D721Med (cell line): ENCODE results near the gene ALDH16A1.
"Not testable (repeated sequence)": the region's sequence is repeated elsewhere in the genome, so short reads cannot be mapped to it uniquely, and the experiment has no call there.

Experiments
- DNase-seq: peaks from one replicate; pipeline ENCODE4 v3.0.0; 2011; ENCODE audit warnings: low spot score; ENCODE audit not compliant: insufficient read length
- FAIRE-seq: peaks from 2 replicates; lab custom pipeline; 2011; peaks lifted over from hg19 to GRCh38; lab: Jason Lieb, UNC
- CTCF ChIP-seq: IDR thresholded peaks from 2 replicates; pipeline ENCODE4 v1.5.1; 2012; ENCODE audit warnings: mild to moderate bottlenecking, control low read depth; ENCODE audit not compliant: insufficient read depth; ENCODE audit errors: missing control alignments

ALDH16A1 gene

DNA sequence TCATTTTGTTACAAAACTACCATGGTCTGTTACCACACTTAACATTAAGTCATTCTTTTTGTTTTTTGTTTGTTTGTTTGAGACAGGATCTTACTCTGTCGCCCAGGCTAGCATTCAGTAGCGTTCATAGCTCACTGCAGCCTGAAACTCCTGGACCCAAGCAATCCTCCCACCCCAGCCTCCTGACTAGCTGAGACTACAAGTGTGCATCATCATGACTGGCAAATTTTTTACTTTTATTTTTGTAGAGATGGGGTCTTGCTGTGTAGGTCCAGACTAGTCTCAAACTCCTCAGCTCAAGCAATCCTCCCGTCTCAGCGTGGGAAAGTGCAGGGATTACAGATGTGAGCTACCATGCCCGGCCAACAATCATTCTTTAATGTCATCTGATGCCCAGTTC is 3.3 kb downstream of the ALDH16A1 start:
- FAIRE-seq (no peak), DNase-seq (no peak)
- no peak for TF ChIP-seq CTCF

GRCh38 chr19:49458567-49458903 is 5.5 kb downstream of the ALDH16A1 start:
- FAIRE-seq (no peak), DNase-seq (no peak)
- no peak for TF ChIP-seq CTCF

DNA sequence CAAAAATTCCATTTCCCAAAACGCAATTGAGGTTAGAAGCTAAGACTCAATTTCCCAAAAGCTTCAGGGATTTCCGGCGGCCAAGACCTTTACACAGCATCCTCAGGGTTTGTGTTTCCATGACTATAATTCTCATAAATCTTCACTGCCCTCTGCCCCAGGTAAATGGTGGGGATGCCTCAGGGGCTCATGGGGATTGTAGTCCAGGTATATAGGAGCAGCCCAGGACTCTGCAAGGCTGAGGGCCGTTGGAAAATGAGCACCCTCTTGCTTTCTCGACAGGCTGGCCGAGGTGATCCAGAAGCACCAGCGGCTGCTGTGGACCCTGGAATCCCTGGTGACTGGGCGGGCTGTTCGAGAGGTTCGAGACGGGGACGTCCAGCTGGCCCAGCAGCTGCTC is 6.4 kb downstream of the ALDH16A1 start:
- TF ChIP-seq CTCF, result no peak

GRCh38 chr19:49461130-49461529 is 8.1 kb downstream of the ALDH16A1 start:
- FAIRE-seq, result not testable (repeated sequence)

More for the DNA sequence above, 6.4 kb downstream of the ALDH16A1 start:
- no peak for DNase-seq
- FAIRE-seq, result no peak

DNA sequence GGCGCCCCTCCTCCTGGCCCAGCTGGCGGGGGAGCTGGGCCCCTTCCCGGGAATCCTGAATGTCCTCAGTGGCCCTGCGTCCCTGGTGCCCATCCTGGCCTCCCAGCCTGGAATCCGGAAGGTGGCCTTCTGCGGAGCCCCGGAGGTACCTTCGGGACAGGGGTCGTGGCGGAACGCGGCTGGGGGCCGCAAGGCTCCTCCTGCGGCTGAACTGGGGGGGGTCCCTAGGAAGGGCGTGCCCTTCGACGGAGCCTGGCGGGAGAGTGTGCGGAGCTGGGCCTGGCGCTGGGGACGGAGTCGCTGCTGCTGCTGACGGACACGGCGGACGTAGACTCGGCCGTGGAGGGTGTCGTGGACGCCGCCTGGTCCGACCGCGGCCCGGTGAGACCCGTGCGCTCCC is 8.6 kb downstream of the ALDH16A1 start:
- FAIRE-seq (no peak), DNase-seq (no peak)
- TF ChIP-seq CTCF, result no peak

More at GRCh38 chr19:49461130-49461529, 8.1 kb downstream of the ALDH16A1 start:
- not testable (repeated sequence) for DNase-seq

GRCh38 chr19:49462492-49462891 is 9.5 kb downstream of the ALDH16A1 start:
- no peak for DNase-seq
- no peak for FAIRE-seq
- no peak for TF ChIP-seq CTCF

DNA sequence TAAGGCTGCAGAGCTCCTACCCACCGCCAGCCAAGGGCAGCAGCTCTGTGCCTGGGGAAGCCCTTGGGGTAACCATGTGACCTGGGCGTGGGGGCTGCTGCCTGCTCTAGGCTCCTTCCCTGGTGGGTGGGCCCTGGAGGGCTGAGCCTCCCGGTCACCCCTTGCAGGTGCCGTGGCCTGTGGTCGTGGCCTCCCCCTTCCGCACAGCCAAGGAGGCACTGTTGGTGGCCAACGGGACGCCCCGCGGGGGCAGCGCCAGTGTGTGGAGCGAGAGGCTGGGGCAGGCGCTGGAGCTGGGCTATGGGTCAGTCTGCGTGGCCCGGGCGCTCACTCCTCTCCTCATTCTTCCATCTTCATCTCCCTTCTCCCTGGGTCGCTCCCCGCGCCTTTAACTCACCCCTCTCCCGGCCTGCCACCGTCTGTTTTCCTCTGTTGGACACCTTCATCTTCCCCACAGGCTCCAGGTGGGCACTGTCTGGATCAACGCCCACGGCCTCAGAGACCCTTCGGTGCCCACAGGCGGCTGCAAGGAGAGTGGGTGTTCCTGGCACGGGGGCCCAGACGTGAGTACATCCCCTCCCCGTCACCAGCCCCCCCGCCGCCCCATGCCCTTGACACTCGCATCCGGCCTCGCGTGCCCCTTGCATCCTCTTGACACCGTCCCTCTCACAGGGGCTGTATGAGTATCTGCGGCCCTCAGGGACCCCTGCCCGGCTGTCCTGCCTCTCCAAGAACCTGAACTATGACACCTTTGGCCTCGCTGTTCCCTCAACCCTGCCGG is 11.1 kb downstream of the ALDH16A1 start:
- DNase-seq (no peak), FAIRE-seq (no peak)
- TF ChIP-seq CTCF, result no peak
